ENCODE data around the gene CCDC59.

Gene CCDC59

DNA sequence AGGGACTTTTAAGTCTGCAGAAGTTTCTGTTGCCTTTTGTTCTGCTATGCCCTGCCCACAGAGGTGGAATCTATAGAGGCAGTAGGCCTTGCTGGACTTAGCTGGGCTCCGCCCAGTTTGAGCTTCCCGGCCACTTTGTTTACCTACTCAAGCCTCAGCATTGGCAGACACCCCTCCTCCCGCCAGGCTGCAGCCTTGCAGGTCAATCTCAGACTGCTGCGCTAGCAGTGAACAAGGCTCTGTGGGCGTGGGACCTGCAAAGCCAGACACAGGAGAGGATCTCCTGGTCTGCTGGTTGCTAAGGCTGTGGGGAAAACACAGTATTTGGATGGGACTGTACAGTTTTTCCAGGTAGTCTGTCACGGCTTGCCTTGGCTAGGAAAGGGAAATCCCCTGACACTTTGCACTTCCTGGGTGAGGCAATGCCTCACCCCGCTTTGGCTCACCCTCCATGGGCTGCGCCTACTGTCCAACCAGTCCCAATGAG is 43.7 kb downstream of the CCDC59 start:
- DNase-seq (ENCODE audit: low spot score) = no peak
